Naive thymus-derived CD8-positive, alpha-beta T cell (primary cell): ENCODE data around the gene CPLANE1. TPM values are rescaled to one million over a fixed set of nuclear protein-coding genes. Genes with fewer than 3 reads are reported as not detected.
A peak's percentile ranks its signal among the peaks of the same experiment; 100 is the strongest.
"Not testable (repeated sequence)": the region's sequence is repeated elsewhere in the genome, so short reads cannot be mapped to it uniquely, and the experiment has no call there.

Experiments used
- ATAC-seq, 2 donors: fragments of 150-1000 bp; cut with Tn5 transposase in 1 of 2; sonication (Bioruptor Pico), chemical (Tn5 transposase) in 1 of 2; 1 replicate in 1 of 2; 2 replicates in 1 of 2; pipeline ENCODE4 v1.10.0; 2021; ENCODE audit warnings: mild to moderate bottlenecking in 2 of 2, moderate library complexity in 2 of 2
- POLR2A ChIA-PET: fragments of 350-600 bp; sonication (Branson Sonifier 250); formaldehyde crosslinking; loops from one replicate; lab custom pipeline; 2021; ENCODE audit warnings: antibody characterized with exemption; lab: Charles Lee
- DNase-seq, 10 donors: peaks; one replicate each; pipeline versions ENCODE4 v3.0.0 to v3.0.0-alpha.2; 2020 to 2022
- H3K27ac Mint-ChIP-seq, 10 donors: one replicate each; pipeline ENCODE4 v1.8.0; 2020 to 2022; ENCODE audit warnings: mild to moderate bottlenecking in 10 of 10, mixed read lengths in 10 of 10, moderate library complexity in 4 of 10, inconsistent platforms in 1 of 10
- H3K27me3 Mint-ChIP-seq, 5 donors: one replicate each; pipeline ENCODE4 v1.8.0; 2021 to 2022; ENCODE audit warnings: mixed read lengths in 5 of 5
- H3K36me3 Mint-ChIP-seq, 3 donors: one replicate each; pipeline ENCODE4 v1.8.0; 2020 to 2022; ENCODE audit warnings: mixed read lengths in 3 of 3, mild to moderate bottlenecking in 2 of 3, inconsistent platforms in 1 of 3
- H3K4me1 Mint-ChIP-seq, 4 donors: one replicate each; pipeline ENCODE4 v1.8.0; 2021 to 2022; ENCODE audit warnings: mixed read lengths in 4 of 4
- H3K4me3 Mint-ChIP-seq, 10 donors: one replicate each; pipeline ENCODE4 v1.8.0; 2020 to 2022; ENCODE audit warnings: mild to moderate bottlenecking in 10 of 10, mixed read lengths in 10 of 10, moderate library complexity in 6 of 10, inconsistent platforms in 1 of 10
- H3K9me3 Mint-ChIP-seq, 9 donors: one replicate each; pipeline ENCODE4 v1.8.0; 2020 to 2022; ENCODE audit warnings: mixed read lengths in 9 of 9, mild to moderate bottlenecking in 3 of 9, inconsistent platforms in 1 of 9, moderate library complexity in 1 of 9
- polyA plus RNA-seq, 3 donors: library from polyadenylated mRNA; unstranded; fragments of 300-500 nt; fragmentation: Illumina TruSeq; gene quantifications; one replicate each; pipeline ENCODE4 v1.2.3, GENCODE V29; 2021
- total RNA-seq, 8 experiments: library from RNA in 2 of 8; stranded (reverse) in 2 of 8; gene quantifications; one replicate each; pipeline ENCODE4 v1.2.3 and lab custom pipeline; 2021 to 2026

CPLANE1 gene
- total RNA-seq, result 1 to 10 TPM; 9.9 to 10.0 TPM
- polyA plus RNA-seq, result 1 to 10 TPM; 1.5 to 2.6 (median 1.7) TPM
- 15.3 to 63.9 (median 50.4) reads per million in 6 experiments for total RNA-seq (lab: John Stamatoyannopoulos, UW)

- Mint-ChIP-seq H3K27ac (peak within 1 kb of the TSS; percentile 79 to 95 (median 86)), H3K4me1 (peaks cover 6 to 22% (median 14%) of the 10 kb centered on the region in 4 donors), H3K27me3 (no peaks in the 10 kb centered on the region), H3K36me3 (peaks cover 0 to 3% (median 2%) of the 10 kb centered on the region in 3 donors), H3K9me3 (peaks cover 0 to 5% (median 0%) of the 10 kb centered on the region in 9 donors), H3K4me3 (peak within 1 kb of the TSS; percentile 87 to 95 (median 91))
- ATAC-seq (peak; percentile 83 to 90), DNase-seq (peak; percentile 33 to 72 (median 53))
- POLR2A ChIA-PET, result interaction anchor here (0.7 to 1.4 kb wide), 5 partner anchors 17 to 374 kb away, joined by 3 to 8 read pairs (median 3); partner anchors contain the start of gene NUP155
Observed at GRCh38 chr5:37248970-37249814, at the start of gene CPLANE1. TSS of gene CPLANE1 (minus strand) at chr5:37249376. CDS start at chr5:37247698, 1,678 bp downstream.

DNA sequence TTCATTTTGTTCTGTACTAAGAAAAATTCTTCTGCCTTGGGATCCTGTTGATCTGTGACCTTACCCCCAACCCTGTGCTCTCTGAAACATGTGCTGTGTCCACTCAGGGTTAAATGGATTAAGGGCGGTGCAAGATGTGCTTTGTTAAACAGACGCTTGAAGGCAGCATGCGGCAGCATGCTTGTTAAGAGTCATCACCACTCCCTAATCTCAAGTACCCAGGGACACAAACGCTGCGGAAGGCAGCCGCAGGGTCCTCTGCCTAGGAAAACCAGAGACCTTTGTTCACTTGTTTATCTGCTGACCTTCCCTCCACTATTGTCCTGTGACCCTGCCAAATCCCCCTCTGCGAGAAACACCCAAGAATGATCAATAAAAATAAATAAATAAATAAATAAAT, 47.1 kb upstream of the CPLANE1 start:
- H3K4me1 Mint-ChIP-seq, DNase-seq, H3K27me3 Mint-ChIP-seq, H3K27ac Mint-ChIP-seq, H3K4me3 Mint-ChIP-seq, H3K9me3 Mint-ChIP-seq, POLR2A ChIA-PET, ATAC-seq: not testable (repeated sequence)
- H3K36me3 Mint-ChIP-seq, result peaks cover 13 to 72% (median 34%) of the 10 kb centered on the region in 3 donors

DNA sequence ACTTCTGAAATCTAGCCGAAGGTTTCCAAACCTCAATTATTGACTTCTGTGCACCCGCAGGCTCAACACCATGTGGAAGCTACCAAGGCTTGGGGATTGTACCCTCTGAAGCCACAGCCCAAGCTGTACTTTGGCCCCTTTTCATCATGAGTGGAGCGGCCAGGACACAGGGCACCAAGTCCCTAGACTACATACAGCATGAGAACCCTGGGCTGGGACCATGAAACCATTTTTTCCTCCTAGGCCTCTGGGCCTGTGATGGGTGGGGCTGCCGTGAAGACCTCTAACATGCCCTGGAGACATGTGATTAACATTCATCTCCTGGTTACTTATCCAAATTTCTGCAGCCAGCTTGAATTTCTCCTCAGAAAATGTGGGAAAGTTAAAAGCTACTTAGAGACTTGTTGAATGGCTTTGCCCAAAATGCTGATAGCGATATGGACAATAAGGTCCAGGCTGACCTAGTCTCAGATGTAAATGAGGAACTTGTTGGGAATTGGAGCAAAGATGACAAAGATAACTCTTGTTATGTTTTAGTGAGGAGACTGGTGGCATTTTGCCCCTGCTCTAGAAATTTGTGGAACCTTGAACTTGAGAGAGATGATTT, 34.1 kb upstream of the CPLANE1 start:
- POLR2A ChIA-PET, result no interaction called here
- no peak overlapping the region for H3K27ac Mint-ChIP-seq
- H3K9me3 Mint-ChIP-seq, result peaks cover 0 to 44% (median 21%) of the 10 kb centered on the region in 9 donors
- H3K36me3 Mint-ChIP-seq, result peaks cover 6 to 18% (median 6%) of the 10 kb centered on the region in 3 donors
- no peak for ATAC-seq
- no peak for DNase-seq
- no peak overlapping the region for H3K4me3 Mint-ChIP-seq
- no peaks in the 10 kb centered on the region for H3K4me1 Mint-ChIP-seq
- H3K27me3 Mint-ChIP-seq, result peaks cover 0 to 3% (median 0%) of the 10 kb centered on the region in 5 donors

DNA sequence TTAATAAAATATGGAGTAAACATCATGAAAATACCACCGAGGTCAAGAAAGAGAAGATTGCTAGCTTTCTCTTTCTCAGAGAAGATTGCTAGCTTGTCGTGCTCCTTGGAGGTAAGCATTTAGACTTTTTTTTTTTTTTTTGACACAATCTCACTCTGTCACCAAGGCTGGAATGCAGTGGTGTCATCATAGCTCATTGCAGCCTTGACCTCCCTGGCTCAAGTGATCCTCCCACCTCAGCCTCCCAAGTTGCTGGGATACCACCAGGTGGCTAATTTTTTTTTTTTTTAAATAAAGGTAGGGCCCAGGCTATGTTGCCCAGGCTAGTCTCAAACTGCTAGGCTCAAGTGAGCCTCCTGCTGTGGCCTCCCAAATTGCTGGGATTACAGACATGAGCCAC, 26.3 kb upstream of the CPLANE1 start:
- ATAC-seq (no peak), DNase-seq (no peak)
- POLR2A ChIA-PET, result interaction anchor here (0.6 kb wide), 1 partner anchor 120 kb away, joined by 3 read pairs; no protein-coding TSS in a partner anchor
- Mint-ChIP-seq H3K9me3 (peaks cover 0 to 29% (median 11%) of the 10 kb centered on the region in 9 donors), H3K27ac (no peak overlapping the region), H3K4me3 (no peak overlapping the region), H3K36me3 (peaks cover 0 to 14% (median 4%) of the 10 kb centered on the region in 3 donors), H3K4me1 (no peaks in the 10 kb centered on the region), H3K27me3 (no peaks in the 10 kb centered on the region)

DNA sequence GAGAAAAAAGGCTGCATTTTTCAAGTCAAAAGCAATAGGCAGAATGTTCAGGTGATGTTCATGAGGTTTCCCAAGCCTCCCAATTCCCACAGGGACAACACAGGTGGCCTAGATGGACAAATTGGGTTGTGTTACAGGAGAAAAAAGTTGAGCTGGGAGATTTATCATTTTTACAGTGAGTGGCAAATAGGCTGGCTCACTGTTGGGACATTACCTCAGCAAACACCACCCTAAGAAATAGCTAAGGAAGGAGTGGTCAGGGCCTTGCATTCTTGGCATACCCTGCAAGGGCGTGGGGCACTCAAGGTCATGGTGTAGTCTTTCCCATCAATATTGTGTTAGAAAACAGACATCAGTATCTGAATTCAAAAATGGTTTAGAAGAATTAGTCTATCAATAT, 23.3 kb upstream of the CPLANE1 start:
- Mint-ChIP-seq H3K27ac (no peak overlapping the region), H3K36me3 (peaks cover 0 to 5% (median 4%) of the 10 kb centered on the region in 3 donors), H3K4me1 (no peaks in the 10 kb centered on the region), H3K4me3 (no peak overlapping the region), H3K9me3 (peaks cover 0 to 21% (median 11%) of the 10 kb centered on the region in 9 donors), H3K27me3 (no peaks in the 10 kb centered on the region)
- POLR2A ChIA-PET, result interaction anchor here (0.7 kb wide), 1 partner anchor 10 kb away, joined by 3 read pairs; no protein-coding TSS in a partner anchor
- ATAC-seq, result no peak
- DNase-seq, result no peak

GRCh38 chr5:37268100-37268499, 18.9 kb upstream of the CPLANE1 start:
- H3K27me3 Mint-ChIP-seq, POLR2A ChIA-PET: not testable (repeated sequence)

GRCh38 chr5:37255774-37256358, 6.7 kb upstream of the CPLANE1 start:
- no peak overlapping the region for H3K4me3 Mint-ChIP-seq
- no peak overlapping the region for H3K27ac Mint-ChIP-seq
- no peaks in the 10 kb centered on the region for H3K4me1 Mint-ChIP-seq
- POLR2A ChIA-PET, result no interaction called here
- DNase-seq (no peak), ATAC-seq (no peak)
- H3K9me3 Mint-ChIP-seq, result peaks cover 0 to 27% (median 0%) of the 10 kb centered on the region in 9 donors
- H3K36me3 Mint-ChIP-seq, result peaks cover 0 to 11% (median 9%) of the 10 kb centered on the region in 3 donors
- H3K27me3 Mint-ChIP-seq, result no peaks in the 10 kb centered on the region

More at GRCh38 chr5:37268100-37268499, 18.9 kb upstream of the CPLANE1 start:
- Mint-ChIP-seq H3K27ac (peak overlapping the region in 1 of 10 donors; percentile 67), H3K9me3 (peaks cover 0 to 21% (median 11%) of the 10 kb centered on the region in 9 donors)
- H3K4me1 Mint-ChIP-seq, DNase-seq, H3K36me3 Mint-ChIP-seq, ATAC-seq, H3K4me3 Mint-ChIP-seq: not testable (repeated sequence)

DNA sequence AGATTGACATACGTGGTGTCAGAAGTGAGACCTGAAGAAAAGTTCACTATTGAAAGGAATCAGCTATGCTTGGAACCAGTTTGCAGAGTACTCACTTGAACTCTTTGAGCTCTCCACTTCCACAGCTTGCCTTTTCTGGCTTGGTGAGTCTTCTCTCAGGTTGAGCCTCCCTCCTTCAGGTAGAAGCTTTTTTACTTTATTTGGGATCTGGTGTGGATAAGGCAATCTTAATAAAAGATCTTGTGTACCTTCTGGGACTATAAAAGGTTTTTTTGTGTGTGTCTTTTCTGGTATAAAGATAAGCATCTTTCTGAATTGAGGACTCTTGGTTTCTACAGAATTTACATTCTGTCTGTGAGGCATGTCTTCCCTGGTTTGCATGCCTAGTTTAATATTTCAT, 5.4 kb upstream of the CPLANE1 start:
- DNase-seq (no peak), ATAC-seq (no peak)
- Mint-ChIP-seq H3K27ac (no peak overlapping the region), H3K9me3 (peaks cover 0 to 14% (median 0%) of the 10 kb centered on the region in 9 donors), H3K36me3 (peaks cover 0 to 9% (median 6%) of the 10 kb centered on the region in 3 donors), H3K4me3 (no peak overlapping the region), H3K27me3 (no peaks in the 10 kb centered on the region), H3K4me1 (peaks cover 4 to 10% (median 7%) of the 10 kb centered on the region in 4 donors)
- POLR2A ChIA-PET, result no interaction called here

DNA sequence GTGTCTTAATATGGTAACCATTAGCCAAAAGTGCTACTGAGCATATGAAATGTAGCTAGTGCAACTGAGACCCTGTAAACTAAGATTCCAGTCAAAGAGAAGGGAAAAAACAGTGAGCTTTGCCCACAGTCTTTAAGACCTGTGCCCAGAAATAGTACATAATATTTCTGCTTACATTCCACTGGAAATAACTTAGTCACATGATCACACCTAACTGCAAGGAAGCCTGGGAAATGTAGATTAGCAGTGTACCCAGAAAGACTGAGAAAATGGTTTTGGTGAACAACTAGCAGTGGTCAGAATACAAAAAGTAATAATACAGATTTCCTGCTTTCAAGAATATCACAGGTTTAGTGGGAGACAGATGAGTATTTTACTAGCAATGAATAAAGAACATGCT, 2.5 kb upstream of the CPLANE1 start:
- DNase-seq (no peak), ATAC-seq (no peak)
- Mint-ChIP-seq H3K4me1 (peaks cover 6 to 22% (median 14%) of the 10 kb centered on the region in 4 donors), H3K4me3 (no peak overlapping the region), H3K36me3 (peaks cover 0 to 9% (median 6%) of the 10 kb centered on the region in 3 donors), H3K27me3 (no peaks in the 10 kb centered on the region), H3K27ac (no peak overlapping the region), H3K9me3 (peaks cover 0 to 10% (median 0%) of the 10 kb centered on the region in 9 donors)
- POLR2A ChIA-PET, result no interaction called here

GRCh38 chr5:37249815-37250164, 614 bp upstream of the CPLANE1 start:
- POLR2A ChIA-PET, result interaction anchor here (0.7 to 1.4 kb wide), 4 partner anchors 17 to 375 kb away, joined by 3 to 8 read pairs (median 4); partner anchors contain the start of gene NUP155
- H3K4me1 Mint-ChIP-seq, result peaks cover 6 to 22% (median 14%) of the 10 kb centered on the region in 4 donors
- H3K4me3 Mint-ChIP-seq, result peak overlapping the region; percentile 87 to 95 (median 91)
- DNase-seq, result no peak
- H3K36me3 Mint-ChIP-seq, result peaks cover 3 to 8% (median 6%) of the 10 kb centered on the region in 3 donors
- peak overlapping the region; percentile 69 to 95 (median 86) for H3K27ac Mint-ChIP-seq
- no peaks in the 10 kb centered on the region for H3K27me3 Mint-ChIP-seq
- no peak for ATAC-seq
- H3K9me3 Mint-ChIP-seq, result peaks cover 0 to 10% (median 0%) of the 10 kb centered on the region in 9 donors

- Mint-ChIP-seq H3K36me3 (peaks cover 0 to 3% (median 0%) of the 10 kb centered on the region in 3 donors), H3K27me3 (no peaks in the 10 kb centered on the region), H3K4me1 (peaks cover 6 to 22% (median 14%) of the 10 kb centered on the region in 4 donors), H3K4me3 (peak overlapping the region; percentile 73 to 95 (median 87)), H3K27ac (peak overlapping the region in 7 of 10 donors; percentile 62 to 95 (median 75)), H3K9me3 (no peaks in the 10 kb centered on the region)
- POLR2A ChIA-PET, result interaction anchor here (0.9 kb wide), 1 partner anchor 123 kb away, joined by 3 read pairs; the partner anchor contains the start of gene NUP155
- ATAC-seq, result no peak
- peak in 1 of 10 donors; percentile 0 for DNase-seq
Observed at GRCh38 chr5:37248421-37248969, 681 bp downstream of the CPLANE1 start.

DNA sequence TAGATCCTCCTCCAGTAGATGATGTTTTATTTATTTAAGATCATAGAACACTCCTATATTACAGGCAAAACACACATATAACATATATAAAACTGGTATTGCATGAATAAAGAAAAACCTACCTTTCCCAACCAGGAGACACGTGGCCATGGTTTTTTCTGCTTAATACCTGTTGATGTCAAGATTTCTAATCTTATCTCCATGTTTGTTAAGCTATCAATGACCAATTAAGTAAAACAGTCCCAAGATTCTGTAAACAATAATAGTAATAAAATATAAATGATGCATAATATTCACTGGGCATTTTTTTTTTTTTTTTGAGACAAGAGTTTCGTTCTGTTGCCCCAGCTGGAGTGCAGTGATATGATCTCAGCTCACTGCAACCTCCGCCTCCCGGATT, 1.7 kb downstream of the CPLANE1 start:
- no peak for ATAC-seq
- no peak for DNase-seq

More for the DNA sequence above, 1.7 kb downstream of the CPLANE1 start:
- no peaks in the 10 kb centered on the region for H3K9me3 Mint-ChIP-seq
- peak overlapping the region; percentile 42 to 95 (median 82) for H3K4me3 Mint-ChIP-seq
- peaks cover 6 to 22% (median 14%) of the 10 kb centered on the region in 4 donors for H3K4me1 Mint-ChIP-seq
- H3K27ac Mint-ChIP-seq, result no peak overlapping the region
- H3K27me3 Mint-ChIP-seq, result no peaks in the 10 kb centered on the region
- POLR2A ChIA-PET, result no interaction called here
- peaks cover 0 to 7% (median 0%) of the 10 kb centered on the region in 3 donors for H3K36me3 Mint-ChIP-seq
